IMR-90 (cell line): ENCODE results near the gene ARHGEF12. TPM values are rescaled to one million over a fixed set of nuclear protein-coding genes. Genes with fewer than 3 reads are reported as not detected.

ENCODE experiments used
- ATAC-seq: fragments of 200-7000 bp; cut with Tn5 transposase; 2 replicates; pipeline ENCODE4 v1.9.1; 2020; ENCODE audit warnings: low read depth, mild to moderate bottlenecking, moderate library complexity
- BruUV-seq: library from RNA; stranded (reverse); fragments of 400-500 nt; replicated peaks from 2 replicates; lab custom pipeline; 2021; lab: Mats Ljungman, UMichigan
- CTCF ChIA-PET: fragments of 300-600 bp; formaldehyde crosslinking; extraction: SDS; loops from one replicate; lab custom pipeline; 2021; ENCODE audit warnings: antibody characterized with exemption; lab: Yijun Ruan, JAX
- POLR2A ChIA-PET: fragments of 300-600 bp; sonication (Branson Sonifier 250); formaldehyde crosslinking; loops from one replicate; lab custom pipeline; 2022; ENCODE audit warnings: antibody characterized with exemption; ENCODE audit not compliant: unreplicated experiment; lab: Charles Lee
- DNase-seq: peaks from one replicate; pipeline ENCODE4 v3.0.0; 2013
- H2AFZ ChIP-seq: replicated peaks from 2 replicates; pipeline ENCODE3; 2013; ENCODE audit warnings: low read length, mild to moderate bottlenecking; ENCODE audit not compliant: poor library complexity
- H2AK5ac ChIP-seq: 2 replicates; pipeline ENCODE4 v1.6.1; 2013; ENCODE audit warnings: low read depth, low read length, inconsistent platforms
- H2AK9ac ChIP-seq: replicated peaks from 2 replicates; pipeline ENCODE3; 2013; ENCODE audit warnings: mild to moderate bottlenecking, low read depth, low read length, moderate library complexity; ENCODE audit not compliant: poor library complexity
- H2BK120ac ChIP-seq: 2 replicates; pipeline ENCODE4 v1.6.1; 2013; ENCODE audit warnings: low read depth, low read length, inconsistent platforms
- H2BK15ac ChIP-seq: 3 replicates; pipeline ENCODE4 v1.6.1; 2013; ENCODE audit warnings: low read depth, low read length, inconsistent platforms
- H2BK20ac ChIP-seq: 2 replicates; pipeline ENCODE4 v1.6.1; 2013; ENCODE audit warnings: low read depth, mild to moderate bottlenecking, inconsistent platforms, low read length, moderate library complexity
- H2BK5ac ChIP-seq: 2 replicates; pipeline ENCODE4 v1.6.1; 2013; ENCODE audit warnings: mild to moderate bottlenecking, low read depth, low read length, inconsistent platforms; ENCODE audit not compliant: poor library complexity, severe bottlenecking
- H3K14ac ChIP-seq: replicated peaks from 2 replicates; pipeline ENCODE4 v1.6.1; 2013; ENCODE audit warnings: low read depth, low read length, inconsistent platforms
- H3K18ac ChIP-seq: 2 replicates; pipeline ENCODE4 v1.6.1; 2013; ENCODE audit warnings: low read depth, low read length, control low read depth
- H3K23ac ChIP-seq: 2 replicates; pipeline ENCODE4 v1.6.1; 2013; ENCODE audit warnings: low read depth, low read length, inconsistent platforms
- H3K27ac ChIP-seq: 2 replicates; pipeline ENCODE4 v1.5.1; 2013; ENCODE audit warnings: mild to moderate bottlenecking, control low read depth, low read length; ENCODE audit not compliant: insufficient read depth
- H3K27me3 ChIP-seq: 2 replicates; pipeline ENCODE4 v1.6.1; 2013; ENCODE audit warnings: low read length; ENCODE audit not compliant: control insufficient read depth, insufficient read depth
- H3K36me3 ChIP-seq: 2 replicates; pipeline ENCODE4 v1.6.1; 2013; ENCODE audit warnings: low read length, mixed read lengths; ENCODE audit not compliant: control insufficient read depth, insufficient read depth
- H3K4ac ChIP-seq: 2 replicates; pipeline ENCODE4 v1.6.1; 2013; ENCODE audit warnings: low read depth, low read length, inconsistent platforms
- H3K4me1 ChIP-seq: 2 replicates; pipeline ENCODE4 v1.6.1; 2013; ENCODE audit warnings: low read length, mixed read lengths; ENCODE audit not compliant: control insufficient read depth, insufficient read depth
- H3K4me2 ChIP-seq: 2 replicates; pipeline ENCODE4 v1.6.1; 2013; ENCODE audit warnings: low read depth, mild to moderate bottlenecking, control low read depth, low read length, moderate library complexity
- H3K4me3 ChIP-seq: 2 replicates; pipeline ENCODE4 v1.5.1; 2013; ENCODE audit warnings: low read depth, mild to moderate bottlenecking, control low read depth, low read length, moderate library complexity; ENCODE audit not compliant: insufficient read depth
- H3K56ac ChIP-seq: 2 replicates; pipeline ENCODE4 v1.6.1; 2013; ENCODE audit warnings: low read length, inconsistent platforms; ENCODE audit not compliant: insufficient read depth; ENCODE audit errors: extremely low read depth
- H3K79me1 ChIP-seq, 2 experiments: 2 replicates each; pipeline ENCODE4 v1.6.1; 2013; ENCODE audit warnings: low read length in 2 of 2, inconsistent platforms in 1 of 2, low read depth in 1 of 2
- H3K9ac ChIP-seq: 2 replicates; pipeline ENCODE4 v1.6.1; 2013; ENCODE audit warnings: low read depth, low read length, control low read depth
- H3K9me1 ChIP-seq: 2 replicates; pipeline ENCODE4 v1.6.1; 2013; ENCODE audit warnings: low read length, inconsistent platforms; ENCODE audit not compliant: insufficient read depth
- H3K9me3 ChIP-seq: 2 replicates; pipeline ENCODE4 v1.6.1; 2013; ENCODE audit warnings: low read length; ENCODE audit not compliant: control insufficient read depth, insufficient read depth
- H4K20me1 ChIP-seq: 2 replicates; pipeline ENCODE4 v1.6.1; 2013; ENCODE audit warnings: low read length, inconsistent platforms; ENCODE audit not compliant: insufficient read depth
- H4K5ac ChIP-seq: 2 replicates; pipeline ENCODE4 v1.6.1; 2013; ENCODE audit warnings: mild to moderate bottlenecking, low read depth, low read length, control low read depth
- H4K8ac ChIP-seq, 2 experiments: 2 replicates each; pipeline ENCODE4 v1.6.1; 2013; ENCODE audit warnings: low read depth in 2 of 2, low read length in 2 of 2, control low read depth in 1 of 2, inconsistent platforms in 1 of 2
- H4K91ac ChIP-seq: 2 replicates; pipeline ENCODE4 v1.6.1; 2013; ENCODE audit warnings: low read depth, low read length, inconsistent platforms; ENCODE audit not compliant: insufficient read depth
- BHLHE40 ChIP-seq: fragments of 150-350 bp; IDR thresholded peaks from 2 replicates; pipeline ENCODE4 v1.6.1; 2016; ENCODE audit warnings: mild to moderate bottlenecking, low read depth, low read length
- CEBPB ChIP-seq: IDR thresholded peaks from 2 replicates; pipeline ENCODE4 v1.6.1; 2012; ENCODE audit warnings: low read depth, low read length, improper control_type of control experiment
- CHD1 ChIP-seq: IDR thresholded peaks from 2 replicates; pipeline ENCODE4 v1.6.1; 2012; ENCODE audit warnings: low read depth, low read length, improper control_type of control experiment
- CTCF ChIP-seq: conservative IDR thresholded peaks from 2 replicates; pipeline ENCODE4 v1.5.1; 2012; ENCODE audit warnings: mild to moderate bottlenecking, low read depth, low read length, improper control_type of control experiment
- ELK1 ChIP-seq: fragments of 150-350 bp; IDR thresholded peaks from 2 replicates; pipeline ENCODE4 v1.6.1; 2016; ENCODE audit warnings: low read depth, mild to moderate bottlenecking, low read length, moderate library complexity, borderline replicate concordance
- FOS ChIP-seq: fragments of 150-350 bp; IDR thresholded peaks from 2 replicates; pipeline ENCODE4 v1.6.1; 2016; ENCODE audit warnings: low read depth, low read length
- MAFK ChIP-seq: IDR thresholded peaks from 2 replicates; pipeline ENCODE4 v1.6.1; 2012; ENCODE audit warnings: low read depth, low read length, improper control_type of control experiment
- MAZ ChIP-seq: IDR thresholded peaks from 2 replicates; pipeline ENCODE4 v1.6.1; 2012; ENCODE audit warnings: low read depth, mild to moderate bottlenecking, low read length, improper control_type of control experiment, moderate library complexity, borderline replicate concordance
- MXI1 ChIP-seq: IDR thresholded peaks from 2 replicates; pipeline ENCODE4 v1.6.1; 2012; ENCODE audit warnings: low read depth, mild to moderate bottlenecking, low read length, moderate library complexity, borderline replicate concordance
- NFE2L2 ChIP-seq: fragments of 150-350 bp; IDR thresholded peaks from 2 replicates; pipeline ENCODE4 v1.6.1; 2016; ENCODE audit warnings: low read depth, mild to moderate bottlenecking, low read length
- POLR2A ChIP-seq: IDR thresholded peaks from 2 replicates; pipeline ENCODE4 v1.6.1; 2012; ENCODE audit warnings: mild to moderate bottlenecking, low read depth, low read length
- RAD21 ChIP-seq: IDR thresholded peaks from 2 replicates; pipeline ENCODE4 v1.6.1; 2012; ENCODE audit warnings: low read length, improper control_type of control experiment
- RFX5 ChIP-seq: IDR thresholded peaks from 2 replicates; pipeline ENCODE4 v1.8.0; 2012; ENCODE audit warnings: low read depth, mild to moderate bottlenecking, low read length, moderate library complexity
- SMC3 ChIP-seq: fragments of 150-350 bp; IDR thresholded peaks from 2 replicates; pipeline ENCODE4 v1.6.1; 2016; ENCODE audit warnings: low read depth, mild to moderate bottlenecking, antibody characterized with exemption, low read length, moderate library complexity
- USF2 ChIP-seq: fragments of 150-350 bp; IDR thresholded peaks from 2 replicates; pipeline ENCODE4 v1.6.1; 2017; ENCODE audit warnings: mild to moderate bottlenecking, antibody characterized with exemption, low read length, low read depth
- WGBS, 2 experiments: methylation state at CpG; one replicate each; pipeline versions ENCODE4 v1.1.5 to v1.1.7; 2013; ENCODE audit warnings: missing lambda C conversion rate in 2 of 2; ENCODE audit not compliant: insufficient read length in 1 of 2; ENCODE audit errors: extremely low coverage in 2 of 2; 5-methylcytosine and 5-hydroxymethylcytosine counted together
- dilution Hi-C: fragments of 300-500 bp; cut with HindIII; formaldehyde crosslinking; loops from one replicate; pipeline ENCODE4 v1.14.3; 2018; ENCODE audit warnings: low sequenced_read_pairs; ENCODE audit not compliant: unreplicated experiment
- in situ Hi-C: fragments of 300-500 bp; cut with MboI; formaldehyde crosslinking; loops from 3 replicates; pipeline ENCODE4 v1.14.3; 2019; ENCODE audit warnings: low sequenced_read_pairs, inconsistent platforms, mixed read lengths
- intact Hi-C: fragments of 100-400 bp; cut with micrococcal nuclease; formaldehyde crosslinking; loops from 2 replicates; pipeline ENCODE4 v1.10.0; 2022
- polyA plus RNA-seq, 3 experiments: library from polyadenylated mRNA; depleted of rRNA; stranded (reverse); fragments of >200 nt; gene quantifications; 2 replicates each; pipeline ENCODE4 v1.2.3, GENCODE V29; 2012; ENCODE audit warnings: low replicate concordance in 1 of 3
- total RNA-seq: library from RNA; depleted of rRNA; stranded (reverse); fragments of >200 nt; gene quantifications from 2 replicates; pipeline ENCODE4 v1.2.3, GENCODE V29; 2012

Gene ARHGEF12
- total and polyA plus RNA-seq, 2 of the 4 experiments (the other 2 are of a cell fraction): 25.5 to 115 TPM

- Histone ChIP-seq H2AK9ac (peak overlapping the region; percentile 37), H3K14ac (no peak overlapping the region), H2AK5ac (no peak overlapping the region), H4K5ac (no peak overlapping the region), H3K18ac (no peak overlapping the region), H2BK5ac (no peak overlapping the region), H3K9me1 (peaks cover 2% of the 10 kb centered on the region; the same call in 1 of the 2 replicates), H3K36me3 (no peaks in the 10 kb centered on the region), H3K4me3 (no peak overlapping the region), H3K9ac (no peak overlapping the region), H4K8ac (no peak overlapping the region), H2BK15ac (no peak overlapping the region), H2BK120ac (no peak overlapping the region), H3K4me1 (peaks cover 6% of the 10 kb centered on the region; the same call in 1 of the 2 replicates), H4K20me1 (no peaks in the 10 kb centered on the region), H3K79me1 (no peaks in the 10 kb centered on the region), H3K4ac (no peak overlapping the region), H4K91ac (no peak overlapping the region), H3K27me3 (peaks cover 2% of the 10 kb centered on the region; the same call in 1 of the 2 replicates), H3K9me3 (no peaks in the 10 kb centered on the region), H2BK20ac (no peak overlapping the region), H3K27ac (no peak overlapping the region), H2AFZ (no peak overlapping the region), H3K56ac (no peak overlapping the region), H3K4me2 (no peak overlapping the region), H3K23ac (no peak overlapping the region)
- DNase-seq (no peak), ATAC-seq (no peak)
- ChIA-PET CTCF (no interaction called here), POLR2A (no interaction called here)
- no TSS peak for BruUV-seq
- dilution Hi-C loops: no loop called here
- 87% methylated on average over 3 of the region's 16 CpGs; no CpG with 5 or more reads in 1 of the 2 experiments for WGBS, 2 experiments
- in situ Hi-C loops: no loop called here
- intact Hi-C loops: no loop called here
- TF ChIP-seq RAD21 (no peak), CHD1 (no peak), CTCF (no peak), MAZ (no peak), MXI1 (no peak), RFX5 (no peak), SMC3 (no peak), CEBPB (no peak), MAFK (no peak), FOS (no peak), NFE2L2 (no peak), POLR2A (no peak), USF2 (no peak), BHLHE40 (no peak), ELK1 (no peak)
Measured at GRCh38 chr11:120525261-120526171, 189.3 kb downstream of the ARHGEF12 start.
